ENCODE results near the gene OR4F16.
"Not testable (repeated sequence)": the region's sequence is repeated elsewhere in the genome, so short reads cannot be mapped to it uniquely, and the experiment has no call there.

The OR4F16 gene

GRCh38 chr1:686554-686953 lies at the start of gene OR4F16:
OR4F16 (minus strand) TSS chr1:686654; CDS start chr1:686654, 0 bp downstream.
- DNase-seq (ENCODE audit: low spot score) = not testable (repeated sequence)

- not testable (repeated sequence) for DNase-seq (ENCODE audit: low spot score)
These were observed 47.2 kb upstream of the OR4F16 start for GRCh38 chr1:733649-734048.

- not testable (repeated sequence) for DNase-seq (ENCODE audit: low spot score)
These were observed 40.6 kb upstream of the OR4F16 start for GRCh38 chr1:727040-727439.

Data from SW480 (cell line).